HG03354 (cell line): ENCODE measurements around the gene DSP.

Experiments
- ATAC-seq: cut with Tn5 transposase; IDR thresholded peaks from one replicate; pipeline ENCODE4 v1.9.1; 2021; ENCODE audit warnings: mild to moderate bottlenecking; ENCODE audit not compliant: unreplicated experiment, poor library complexity, severe bottlenecking

Gene DSP

GRCh38 chr6:7588506-7588905, 47.0 kb downstream of the DSP start:
- ATAC-seq, result no peak

- ATAC-seq, result no peak
These were observed 47.8 kb downstream of the DSP start for GRCh38 chr6:7589221-7589620.

GRCh38 chr6:7589949-7590917, 48.8 kb downstream of the DSP start, which contains the start of gene SNRNP48:
Gene SNRNP48 (plus strand): TSS chr6:7590198. CDS start chr6:7590258, 60 bp downstream.
- peak; percentile 100 for ATAC-seq

GRCh38 chr6:7590918-7591302, 49.4 kb downstream of the DSP start:
- ATAC-seq, result no peak

GRCh38 chr6:7591770-7592169, 50.3 kb downstream of the DSP start:
- ATAC-seq, result no peak

GRCh38 chr6:7593229-7593628, 51.8 kb downstream of the DSP start:
- ATAC-seq, result no peak

GRCh38 chr6:7594579-7595125, 53.2 kb downstream of the DSP start:
- no peak for ATAC-seq

GRCh38 chr6:7604003-7604402, 62.5 kb downstream of the DSP start:
- ATAC-seq, result no peak

- no peak for ATAC-seq
These were observed 63.0 kb downstream of the DSP start for GRCh38 chr6:7604506-7604905.

- ATAC-seq, result no peak
These were observed 74.3 kb downstream of the DSP start for GRCh38 chr6:7615611-7616383.

- ATAC-seq, result peak; percentile 58
These were observed 76.6 kb downstream of the DSP start for GRCh38 chr6:7617801-7618764.

GRCh38 chr6:7621761-7622160, 80.3 kb downstream of the DSP start:
- ATAC-seq, result no peak

- no peak for ATAC-seq
These were observed 83.6 kb downstream of the DSP start for GRCh38 chr6:7624796-7625710.

GRCh38 chr6:7628479-7628878, 87.0 kb downstream of the DSP start:
- ATAC-seq, result no peak

- no peak for ATAC-seq
These were observed 87.4 kb downstream of the DSP start for GRCh38 chr6:7628909-7629308.

GRCh38 chr6:7629321-7629720, 87.8 kb downstream of the DSP start:
- ATAC-seq, result no peak

GRCh38 chr6:7630792-7631191, 89.3 kb downstream of the DSP start:
- ATAC-seq, result no peak

- ATAC-seq, result no peak
These were observed 90.0 kb downstream of the DSP start for GRCh38 chr6:7631466-7631865.
